NOMO-1 (cell line): ENCODE measurements around the gene FUS.

ENCODE experiments used
- DNase-seq, 2 experiments: peaks; one replicate each; lab custom pipeline; 2025; ENCODE audit not compliant: unreplicated experiment in 2 of 2; lab: John Stamatoyannopoulos, UW

Gene FUS

DNA sequence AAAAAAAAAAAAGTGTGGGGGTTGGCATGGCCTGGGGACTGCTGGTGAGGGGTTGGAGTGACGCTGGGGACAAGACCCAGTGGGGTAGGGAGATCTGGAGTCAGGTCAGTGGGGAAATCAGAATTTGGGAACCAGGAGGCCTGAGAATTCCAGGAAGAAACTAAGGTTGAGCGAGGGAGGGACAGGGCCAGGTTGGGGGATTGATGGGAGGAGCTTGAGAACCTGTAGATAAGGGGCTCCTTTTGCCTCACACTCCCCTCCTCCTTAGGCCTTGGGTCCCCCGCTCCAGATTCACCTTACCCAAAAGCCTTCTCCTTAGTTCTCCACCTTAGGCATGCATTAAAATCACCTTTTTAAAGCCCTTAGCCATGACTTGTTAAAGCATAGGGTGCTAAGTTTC is 45.3 kb downstream of the FUS start:
- DNase-seq, result no peak

DNA sequence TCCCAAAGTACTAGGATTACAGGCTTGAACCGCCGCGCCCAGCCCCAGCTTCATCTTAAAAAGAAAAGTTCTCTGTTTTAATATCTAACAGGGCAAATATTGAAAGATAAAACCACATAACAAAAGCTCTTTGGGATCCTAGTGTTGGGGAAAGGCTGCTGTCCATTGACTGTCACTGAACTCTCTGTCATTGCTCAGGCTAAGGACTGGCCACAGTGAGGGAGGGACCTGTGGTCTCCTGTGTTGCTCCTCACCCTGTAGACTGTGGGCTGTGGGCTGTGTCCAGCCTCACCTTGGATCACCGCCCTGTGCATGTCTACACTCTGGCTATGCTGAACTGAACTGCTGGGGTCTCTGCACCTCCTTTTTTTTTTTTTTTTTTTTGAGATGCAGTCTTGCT is 48.3 kb downstream of the FUS start:
- no peak for DNase-seq

- DNase-seq, result no peak
Observed at GRCh38 chr16:31229501-31229900, 49.6 kb downstream of the FUS start.

DNA sequence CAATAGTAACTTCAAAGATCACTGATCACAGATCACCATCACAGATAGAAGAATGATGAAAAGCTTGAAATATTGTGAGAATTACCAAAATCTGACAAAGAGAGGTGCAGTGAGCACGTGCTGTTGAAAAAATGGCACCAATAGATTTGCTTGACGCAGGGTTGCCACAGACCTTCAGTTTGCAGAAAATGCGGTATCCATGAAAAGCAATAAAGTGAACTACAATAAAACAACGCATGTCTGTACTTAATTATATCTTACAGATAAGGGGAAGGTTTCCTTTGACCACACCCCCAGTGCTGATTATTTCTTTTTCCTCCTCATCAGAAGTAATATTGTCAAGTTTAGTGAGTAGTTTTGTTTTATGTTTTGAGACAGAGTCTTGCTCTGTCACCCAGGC is 58.1 kb downstream of the FUS start:
- DNase-seq, result no peak
